Endothelial cell of umbilical vein (primary cell): ENCODE measurements around the gene NT5DC1. TPM values are rescaled to one million over a fixed set of nuclear protein-coding genes. Genes with fewer than 3 reads are reported as not detected.

ENCODE experiments used
- BruUV-seq: library from RNA; stranded (reverse); fragments of 400-500 nt; replicated peaks from 2 replicates; lab custom pipeline; 2021; lab: Mats Ljungman, UMichigan
- CTCF ChIA-PET: fragments of 300-600, 350-600 bp; sonication (Branson Sonifier 250); formaldehyde crosslinking; loops from one replicate; lab custom pipeline; 2021; ENCODE audit warnings: antibody characterized with exemption, inconsistent platforms; lab: Charles Lee
- POLR2A ChIA-PET: fragments of 300-600, 350-600 bp; sonication (Branson Sonifier 250); formaldehyde crosslinking; loops from one replicate; lab custom pipeline; 2021; ENCODE audit warnings: antibody characterized with exemption, inconsistent platforms; lab: Charles Lee
- DNase-seq: peaks from one replicate; pipeline ENCODE4 v3.0.0-alpha.2; 2011; ENCODE audit warnings: low read depth, low spot score
- FAIRE-seq: peaks from 2 replicates; lab custom pipeline; 2011; peaks lifted over from hg19 to GRCh38; lab: Jason Lieb, UNC
- H2AFZ ChIP-seq: 2 replicates; pipeline ENCODE4 v1.6.0; 2012; ENCODE audit warnings: low read depth, low read length, control low read depth, inconsistent platforms
- H3K27ac ChIP-seq: 2 replicates; pipeline ENCODE4 v1.5.1; 2011; ENCODE audit warnings: low read depth, mild to moderate bottlenecking, control low read depth, low read length, moderate library complexity; ENCODE audit not compliant: insufficient read depth
- H3K27me3 ChIP-seq, 2 experiments: 2 replicates each; pipeline versions ENCODE4 v1.6.0 to v1.6.1; 2011; ENCODE audit warnings: low read length in 2 of 2, mixed read lengths in 1 of 2; ENCODE audit not compliant: control insufficient read depth in 2 of 2, insufficient read depth in 2 of 2
- H3K36me3 ChIP-seq, 2 experiments: 2 replicates in 1 of 2; 3 replicates in 1 of 2; pipeline ENCODE4 v1.5.1; 2011; ENCODE audit warnings: low read length in 2 of 2, mild to moderate bottlenecking in 1 of 2, moderate library complexity in 1 of 2; ENCODE audit not compliant: control insufficient read depth in 2 of 2, insufficient read depth in 2 of 2; ENCODE audit errors: extremely low read depth in 1 of 2
- H3K4me1 ChIP-seq: 3 replicates; pipeline ENCODE4 v1.5.1; 2011; ENCODE audit warnings: mild to moderate bottlenecking, low read length; ENCODE audit not compliant: control insufficient read depth, insufficient read depth; ENCODE audit errors: extremely low read depth
- H3K4me2 ChIP-seq: 2 replicates; pipeline ENCODE4 v1.6.1; 2011; ENCODE audit warnings: low read length, control low read depth, mixed read lengths; ENCODE audit not compliant: insufficient read depth
- H3K4me3 ChIP-seq, 3 experiments: fragments of 200-600 bp in 1 of 3; sonication (generic), shearing (Covaris generic) in 1 of 3; replicated peaks in 1 of 3; 2 replicates each; pipeline ENCODE4 v1.5.1; 2011 to 2016; ENCODE audit warnings: control low read depth in 3 of 3, low read length in 3 of 3, mild to moderate bottlenecking in 2 of 3, inconsistent platforms in 1 of 3, low read depth in 1 of 3, moderate library complexity in 1 of 3; ENCODE audit not compliant: insufficient read depth in 1 of 3
- H3K79me2 ChIP-seq: 2 replicates; pipeline ENCODE4 v1.6.0; 2012; ENCODE audit warnings: low read length, inconsistent platforms; ENCODE audit not compliant: control insufficient read depth, insufficient read depth
- H3K9ac ChIP-seq: replicated peaks from 2 replicates; pipeline ENCODE3; 2011; ENCODE audit warnings: low read length, control low read depth; ENCODE audit not compliant: insufficient read depth; ENCODE audit errors: extremely low read depth
- H3K9me1 ChIP-seq: replicated peaks from 3 replicates; pipeline ENCODE4 v1.6.0; 2011; ENCODE audit warnings: mild to moderate bottlenecking, low read length; ENCODE audit not compliant: control insufficient read depth, insufficient read depth; ENCODE audit errors: extremely low read depth
- H3K9me3 ChIP-seq: replicated peaks from 2 replicates; pipeline ENCODE4 v1.5.1; 2012; ENCODE audit warnings: low read length, inconsistent platforms; ENCODE audit not compliant: control insufficient read depth, insufficient read depth
- H4K20me1 ChIP-seq: replicated peaks from 2 replicates; pipeline ENCODE3; 2011; ENCODE audit warnings: mild to moderate bottlenecking, low read length; ENCODE audit not compliant: control insufficient read depth, insufficient read depth; ENCODE audit errors: extremely low read depth
- EZH2 ChIP-seq: IDR thresholded peaks from 2 replicates; pipeline ENCODE4 v1.6.1; 2012; ENCODE audit warnings: borderline replicate concordance, low read depth, mild to moderate bottlenecking, moderate library complexity, low read length, inconsistent platforms; ENCODE audit not compliant: severe bottlenecking
- FOS ChIP-seq: IDR thresholded peaks from 2 replicates; pipeline ENCODE4 v1.6.1; 2011; ENCODE audit warnings: mild to moderate bottlenecking, low read length, moderate library complexity, borderline replicate concordance; ENCODE audit not compliant: insufficient read depth
- JUN ChIP-seq: IDR thresholded peaks from 2 replicates; pipeline ENCODE4 v1.6.1; 2011; ENCODE audit warnings: borderline replicate concordance, low read depth; ENCODE audit not compliant: insufficient read length, insufficient read depth
- MYC ChIP-seq: IDR thresholded peaks from one replicate; pipeline ENCODE4 v1.6.1; 2011; ENCODE audit warnings: mild to moderate bottlenecking, low read depth, low read length
- POLR2A ChIP-seq: IDR thresholded peaks from 2 replicates; pipeline ENCODE4 v1.6.1; 2012; ENCODE audit warnings: low read depth, mild to moderate bottlenecking, control low read depth, low read length
- dilution Hi-C: fragments of 300-500 bp; cut with MboI; formaldehyde crosslinking; loops from one replicate; pipeline ENCODE4 v1.15.0; 2019; ENCODE audit warnings: low sequenced_read_pairs; ENCODE audit not compliant: extremely low pct_ligation_motif_present
- intact Hi-C: fragments of 100-400 bp; cut with micrococcal nuclease; formaldehyde crosslinking; loops from one replicate; pipeline ENCODE4 v1.10.0; 2022
- polyA plus RNA-seq, 4 experiments: library from polyadenylated mRNA; depleted of rRNA in 3 of 4; stranded (reverse) in 3 of 4; unstranded in 1 of 4; fragments of >200 nt; gene quantifications; 2 replicates each; pipeline versions ENCODE4 v1.2.1 to v1.2.3, GENCODE V29; 2011 to 2012; ENCODE audit warnings: missing spikeins in 1 of 4
- total RNA-seq: library from RNA; stranded (reverse); gene quantifications from 2 replicates; pipeline ENCODE4 v1.2.3, GENCODE V29; 2021
- TF ChIP-seq, protein P1 (sequence below), 2 donors: IDR thresholded peaks; 1 replicate in 1 of 2; 2 replicates in 1 of 2; pipeline ENCODE4 v1.5.1; 2011; ENCODE audit warnings: low read length in 2 of 2, mild to moderate bottlenecking in 2 of 2, moderate library complexity in 2 of 2, control low read depth in 1 of 2, inconsistent platforms in 1 of 2, low read depth in 1 of 2; ENCODE audit not compliant: insufficient read depth in 1 of 2; ENCODE audit errors: extremely low read depth in 1 of 2

Gene NT5DC1
- total and polyA plus RNA-seq, 2 donors (not counting 3 experiments of a cell fraction or from before 2014, with no cell fraction given), result 11.3 to 24.3 TPM

DNA sequence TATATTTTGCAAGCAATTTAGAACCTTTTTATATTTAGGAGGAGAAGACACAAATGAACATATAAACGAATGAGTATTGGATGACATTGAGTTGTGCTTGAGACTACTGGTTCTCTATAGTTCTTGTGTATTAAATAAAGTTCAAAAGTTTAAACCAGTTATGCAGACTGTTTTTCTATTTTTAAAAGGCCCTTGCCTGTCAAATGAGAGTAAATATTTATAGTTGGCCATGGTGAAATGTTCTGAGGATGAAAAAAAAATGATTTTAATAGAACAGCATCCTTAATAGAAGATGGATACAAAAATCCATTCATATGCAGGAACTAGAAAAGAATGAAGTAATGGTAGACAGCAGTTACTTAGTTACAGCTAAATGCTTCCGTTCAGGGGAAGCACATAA lies 88.8 kb downstream of the NT5DC1 start:
- ChIA-PET POLR2A (no interaction called here), CTCF (interaction anchor here (1.8 kb wide), 1 partner anchor 9 kb away, joined by 6 read pairs; no protein-coding TSS in a partner anchor)
- Histone ChIP-seq H3K9me3 (no peaks in the 10 kb centered on the region), H2AFZ (no peak overlapping the region), H3K4me2 (no peak overlapping the region), H3K79me2 (no peaks in the 10 kb centered on the region), H3K36me3 (no peaks in the 10 kb centered on the region), H4K20me1 (no peaks in the 10 kb centered on the region), H3K4me1 (no peaks in the 10 kb centered on the region), H3K27ac (no peak overlapping the region), H3K9me1 (no peaks in the 10 kb centered on the region), H3K9ac (no peak overlapping the region), H3K27me3 (no peaks in the 10 kb centered on the region), H3K4me3 (no peak overlapping the region)
- DNase-seq, result no peak
- FAIRE-seq, result no peak
- dilution Hi-C loops, result no loop called here
- intact Hi-C loops, result loop anchor here (10.0 kb wide), 1 partner anchor 175 kb away; no protein-coding TSS in a partner anchor
- no TSS peak for BruUV-seq
- TF ChIP-seq EZH2, result no peak

DNA sequence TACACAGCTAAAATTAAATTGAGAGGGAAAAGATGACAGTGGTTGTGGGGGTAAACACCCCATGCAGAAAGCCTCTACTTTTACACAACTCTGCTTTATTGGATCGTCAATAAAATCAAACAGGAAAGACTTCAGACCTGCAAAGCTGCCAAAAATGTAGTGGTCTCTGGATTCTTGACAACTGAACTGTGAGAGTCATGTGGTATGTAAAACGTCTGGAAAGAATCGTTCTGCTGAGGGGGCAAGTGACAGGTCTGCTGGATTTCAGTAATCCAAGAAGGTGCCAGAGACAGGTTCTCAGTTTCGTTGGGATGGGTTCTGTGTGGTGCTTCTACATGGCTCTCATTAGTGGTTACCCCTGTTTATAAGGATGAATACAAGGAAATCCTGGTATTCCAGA lies 89.9 kb downstream of the NT5DC1 start:
- H3K79me2 ChIP-seq, result no peaks in the 10 kb centered on the region
- DNase-seq, result no peak
- no peak overlapping the region for H3K4me3 ChIP-seq
- dilution Hi-C loops, result no loop called here
- no peaks in the 10 kb centered on the region for H3K36me3 ChIP-seq
- ChIA-PET POLR2A (no interaction called here), CTCF (no interaction called here)
- no peaks in the 10 kb centered on the region for H3K4me1 ChIP-seq
- BruUV-seq, result no TSS peak
- TF ChIP-seq JUN, result no peak
- no peak for TF ChIP-seq EZH2
- TF ChIP-seq, protein P1, sequence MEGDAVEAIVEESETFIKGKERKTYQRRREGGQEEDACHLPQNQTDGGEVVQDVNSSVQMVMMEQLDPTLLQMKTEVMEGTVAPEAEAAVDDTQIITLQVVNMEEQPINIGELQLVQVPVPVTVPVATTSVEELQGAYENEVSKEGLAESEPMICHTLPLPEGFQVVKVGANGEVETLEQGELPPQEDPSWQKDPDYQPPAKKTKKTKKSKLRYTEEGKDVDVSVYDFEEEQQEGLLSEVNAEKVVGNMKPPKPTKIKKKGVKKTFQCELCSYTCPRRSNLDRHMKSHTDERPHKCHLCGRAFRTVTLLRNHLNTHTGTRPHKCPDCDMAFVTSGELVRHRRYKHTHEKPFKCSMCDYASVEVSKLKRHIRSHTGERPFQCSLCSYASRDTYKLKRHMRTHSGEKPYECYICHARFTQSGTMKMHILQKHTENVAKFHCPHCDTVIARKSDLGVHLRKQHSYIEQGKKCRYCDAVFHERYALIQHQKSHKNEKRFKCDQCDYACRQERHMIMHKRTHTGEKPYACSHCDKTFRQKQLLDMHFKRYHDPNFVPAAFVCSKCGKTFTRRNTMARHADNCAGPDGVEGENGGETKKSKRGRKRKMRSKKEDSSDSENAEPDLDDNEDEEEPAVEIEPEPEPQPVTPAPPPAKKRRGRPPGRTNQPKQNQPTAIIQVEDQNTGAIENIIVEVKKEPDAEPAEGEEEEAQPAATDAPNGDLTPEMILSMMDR (IDR thresholded peaks at IDR 0.05; ENCODE audit: extremely low read depth in 1 of 2, insufficient read depth in 1 of 2, low read depth in 1 of 2, low read length in 2 of 2), result no peak
- no peak for TF ChIP-seq POLR2A
- no peak for TF ChIP-seq FOS
- TF ChIP-seq MYC, result no peak
- H3K27ac ChIP-seq, result no peak overlapping the region
- no peak overlapping the region for H2AFZ ChIP-seq
- FAIRE-seq, result peak; percentile 21
- H3K9me3 ChIP-seq, result no peaks in the 10 kb centered on the region
- H3K9me1 ChIP-seq, result no peaks in the 10 kb centered on the region
- H4K20me1 ChIP-seq, result no peaks in the 10 kb centered on the region
- H3K9ac ChIP-seq, result no peak overlapping the region
- no peaks in the 10 kb centered on the region for H3K27me3 ChIP-seq
- intact Hi-C loops, result no loop called here
- H3K4me2 ChIP-seq, result no peak overlapping the region
